Stimulated activated CD8-positive, alpha-beta memory T cell treated with anti-CD3 and anti-CD28 coated beads, Interleukin-15, amount 100 ng/mL, for 1 hour (primary cell): ENCODE results near the gene FAM181B.

Source experiments
- DNase-seq: peaks from one replicate; pipeline ENCODE4 v3.0.0-alpha.2; 2020; ENCODE audit warnings: low read depth

Gene FAM181B

GRCh38 chr11:82682003-82682751 is 51.5 kb downstream of the FAM181B start:
- no peak for DNase-seq

GRCh38 chr11:82680252-82680651 is 53.4 kb downstream of the FAM181B start:
- DNase-seq: no peak
